Amniotic epithelial cell (primary cell): ENCODE results near the gene DMD.
"Not testable (repeated sequence)": the region's sequence is repeated elsewhere in the genome, so short reads cannot be mapped to it uniquely, and the experiment has no call there.

Experiments
- DNase-seq: peaks from one replicate; pipeline ENCODE4 v3.0.0-alpha.2; 2010; ENCODE audit warnings: low read depth

The DMD gene

DNA sequence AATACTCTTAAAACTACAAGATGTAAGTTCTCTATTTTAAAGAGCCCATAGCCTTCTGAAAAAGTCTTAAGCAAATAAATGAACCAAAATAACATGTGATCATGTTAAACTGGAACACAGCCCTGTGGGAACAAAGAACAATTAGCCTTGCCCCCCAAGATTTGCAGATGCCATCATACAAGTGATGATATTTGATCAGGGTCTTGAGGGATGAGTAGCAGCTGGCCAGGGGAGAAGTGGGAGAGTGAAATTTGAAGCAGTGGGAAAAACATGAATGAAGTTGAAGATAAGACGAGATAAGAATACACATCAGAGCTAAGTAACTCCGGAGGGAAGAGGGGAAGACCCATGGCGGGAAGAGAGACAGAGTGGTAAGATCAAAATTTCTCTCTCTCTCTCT lies 1689.4 kb downstream of the DMD start:
- peak; percentile 28 for DNase-seq

DNA sequence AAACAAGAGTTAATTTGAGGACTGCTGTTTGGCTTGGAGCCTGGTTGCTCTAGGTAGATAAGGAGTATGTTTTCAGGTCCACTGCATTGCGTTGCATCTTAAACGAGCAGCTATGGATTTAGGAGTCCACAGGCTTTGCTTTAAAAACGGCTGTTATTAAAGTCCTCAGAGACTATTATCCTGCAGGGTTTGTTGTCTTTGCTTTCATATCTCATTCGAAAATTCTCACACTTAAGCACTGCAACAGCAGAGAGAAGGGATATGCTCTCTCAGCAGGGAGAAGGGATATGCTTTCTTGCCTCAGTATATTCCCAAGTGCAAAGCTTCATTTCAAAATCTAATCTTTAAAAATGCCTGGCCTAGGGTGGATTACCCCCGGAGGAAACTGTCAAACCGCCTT lies 1694.8 kb downstream of the DMD start:
- DNase-seq: no peak

DNA sequence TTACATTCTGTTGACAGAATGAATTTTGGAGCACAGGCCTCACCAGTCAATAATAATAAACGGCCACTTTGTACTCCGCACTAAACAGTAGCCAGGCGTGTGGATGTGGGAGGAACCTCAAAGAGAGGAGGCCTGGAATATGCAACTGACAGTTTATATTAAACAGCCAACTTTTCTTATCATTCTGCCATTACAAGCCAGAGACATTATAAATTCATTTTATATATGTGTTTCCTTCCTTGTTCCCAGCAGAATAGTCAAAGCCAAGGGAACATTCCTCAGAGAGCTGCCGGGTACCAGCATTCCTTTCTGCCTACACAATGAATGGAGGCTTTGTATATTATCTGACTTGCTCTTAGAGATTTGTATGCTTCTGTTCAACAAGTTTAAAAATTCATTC lies 1703.0 kb downstream of the DMD start:
- peak; percentile 93 for DNase-seq

DNA sequence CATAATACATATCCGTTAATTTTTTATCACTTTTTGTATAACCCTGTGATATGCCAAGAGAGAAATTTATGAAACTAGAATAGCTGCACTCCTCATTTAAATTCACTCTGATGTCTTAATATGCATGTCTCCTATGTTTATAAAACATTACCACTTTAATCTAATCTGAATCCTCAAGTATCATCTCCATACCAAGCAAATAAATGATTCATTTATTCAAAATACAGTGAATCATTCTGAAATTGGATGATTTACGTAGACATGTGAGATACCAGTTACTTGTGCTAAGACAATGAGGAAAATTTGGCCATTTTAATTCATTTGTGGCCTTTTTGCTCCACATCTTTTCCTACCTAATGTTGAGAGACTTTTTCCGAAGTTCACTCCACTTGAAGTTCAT lies 1704.4 kb downstream of the DMD start:
- peak; percentile 74 for DNase-seq

DNA sequence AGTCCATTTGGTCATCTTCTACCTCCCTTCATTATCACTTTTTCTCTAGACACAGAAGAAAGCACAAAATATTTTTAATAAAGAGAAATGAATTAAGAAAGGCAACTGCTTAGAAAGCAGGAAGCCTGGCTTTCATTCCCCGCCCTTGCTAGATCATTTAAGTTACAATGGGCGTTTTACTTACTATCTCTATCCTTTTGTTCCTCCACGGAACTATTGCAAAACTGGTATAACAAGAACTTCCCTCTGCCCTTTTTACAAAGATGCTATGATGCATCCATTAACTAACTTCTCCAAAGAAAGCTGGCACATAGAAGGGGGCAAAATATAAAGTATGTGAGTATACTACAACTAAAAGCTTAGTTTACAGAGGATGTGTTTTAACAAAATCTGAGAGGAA lies 1705.0 kb downstream of the DMD start:
- DNase-seq: peak; percentile 43

DNA sequence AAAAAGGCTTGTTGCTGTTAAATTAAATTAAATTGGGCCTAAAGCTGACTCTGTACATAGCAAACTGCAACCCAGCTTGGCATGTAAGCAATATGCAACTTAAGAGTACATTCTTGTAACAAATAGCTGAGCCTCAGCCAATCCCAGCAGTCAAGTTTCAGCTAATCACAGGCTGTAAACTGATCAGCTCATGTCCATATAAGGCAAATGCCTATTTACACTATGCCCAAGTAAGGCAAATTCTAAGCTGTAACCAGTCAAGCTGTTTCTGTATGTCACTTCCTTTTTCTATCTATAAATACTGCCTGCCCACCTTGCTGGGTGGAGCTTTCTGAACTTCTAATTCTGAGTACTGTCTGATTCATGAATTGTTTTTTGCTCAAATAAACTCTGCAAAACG lies 1710.4 kb downstream of the DMD start:
- peak; percentile 71 for DNase-seq

DNA sequence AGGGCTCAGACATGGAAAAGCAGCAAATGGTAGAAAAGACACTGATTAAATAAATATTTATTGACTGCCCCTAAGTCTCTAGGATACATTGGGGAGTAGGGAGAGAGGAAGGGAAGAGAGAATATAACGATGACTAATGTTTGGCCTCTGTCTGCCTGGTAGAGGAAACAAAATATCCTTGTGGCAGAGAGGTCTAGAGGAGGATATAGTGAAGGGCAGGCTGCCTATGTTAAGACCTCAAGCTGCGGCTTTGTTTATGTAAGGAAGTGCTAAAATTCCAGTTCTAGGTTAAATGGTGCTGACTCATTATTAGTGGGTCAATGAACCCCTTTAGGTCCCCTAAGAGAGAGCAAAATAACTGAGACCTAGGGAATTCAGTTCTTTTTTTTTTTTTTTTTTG lies 1712.2 kb downstream of the DMD start:
- peak; percentile 74 for DNase-seq

DNA sequence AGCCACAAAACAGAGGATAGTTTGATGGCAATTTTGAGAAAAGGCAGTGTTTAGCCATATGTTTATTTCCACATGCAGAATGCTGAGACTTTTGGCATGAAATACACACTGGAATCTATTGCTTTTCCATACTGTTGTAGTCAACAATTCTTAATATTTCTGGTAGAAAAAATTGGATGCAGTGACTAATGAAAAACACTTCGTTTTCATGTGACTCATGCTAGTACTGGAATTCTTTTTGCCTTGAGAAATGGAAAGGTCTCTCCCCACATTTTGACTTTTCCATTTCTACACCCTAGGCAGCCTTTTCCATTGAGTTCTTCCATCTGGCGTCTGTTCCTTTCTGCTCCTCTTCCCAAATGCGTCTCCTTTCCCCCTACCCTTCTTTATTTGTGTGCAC lies 1714.3 kb downstream of the DMD start:
- DNase-seq: peak; percentile 43

DNA sequence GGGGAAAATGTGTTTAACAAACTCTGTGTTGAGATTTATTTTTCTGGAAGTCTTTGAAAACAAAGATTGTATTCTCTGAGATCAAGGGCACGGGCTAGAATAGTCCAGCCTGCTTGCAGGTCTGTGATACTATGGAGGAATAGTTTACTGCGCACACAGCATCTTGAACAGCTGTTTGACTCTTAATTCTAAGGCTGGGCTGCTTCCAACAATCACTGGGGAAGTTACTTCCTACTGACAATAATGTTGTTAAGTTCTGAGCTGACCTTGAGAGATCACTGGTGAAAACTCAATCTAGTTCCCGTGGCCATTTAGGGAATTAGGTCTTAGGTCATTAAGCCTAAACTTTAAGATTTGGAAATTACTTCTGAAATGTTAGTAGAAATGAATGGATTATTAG lies 1723.4 kb downstream of the DMD start:
- no peak for DNase-seq

DNA sequence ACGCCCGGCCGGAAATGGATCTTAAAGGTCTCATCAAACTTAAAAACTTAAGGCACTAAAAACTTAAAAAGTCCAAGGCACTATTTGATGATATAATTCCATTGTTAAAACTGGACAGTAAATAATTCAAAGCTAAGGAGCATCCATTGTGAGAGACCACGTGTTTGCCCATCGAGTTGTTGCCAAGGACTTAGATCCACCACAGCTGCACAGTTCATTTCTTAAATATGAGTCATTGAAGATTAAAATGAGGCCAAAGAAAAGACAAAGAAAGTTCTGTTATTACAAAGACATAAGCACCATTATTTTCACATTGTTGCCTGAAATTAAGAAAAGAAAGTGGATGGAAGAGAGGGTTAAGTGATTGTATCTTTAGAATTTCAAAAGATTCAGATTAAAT lies 1728.0 kb downstream of the DMD start:
- DNase-seq: peak; percentile 82

DNA sequence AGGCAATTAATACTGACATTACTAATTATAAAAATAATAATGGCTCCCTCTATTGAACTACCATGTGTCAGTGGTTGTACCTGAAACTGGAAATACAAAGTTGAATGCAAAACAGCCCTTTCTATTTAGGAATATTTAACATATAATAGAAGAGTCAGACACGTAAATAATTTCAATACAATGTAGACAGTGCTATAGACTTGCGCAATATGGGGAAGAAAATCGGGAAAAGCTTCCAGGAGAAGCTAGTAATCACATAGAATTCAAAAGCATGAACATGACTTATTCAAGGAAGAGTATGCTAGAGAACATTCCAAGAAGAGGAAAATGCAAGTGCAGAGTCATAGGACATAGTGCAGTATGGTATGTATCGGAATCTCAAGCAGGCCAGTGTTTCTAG lies 1730.7 kb downstream of the DMD start:
- DNase-seq: no peak

DNA sequence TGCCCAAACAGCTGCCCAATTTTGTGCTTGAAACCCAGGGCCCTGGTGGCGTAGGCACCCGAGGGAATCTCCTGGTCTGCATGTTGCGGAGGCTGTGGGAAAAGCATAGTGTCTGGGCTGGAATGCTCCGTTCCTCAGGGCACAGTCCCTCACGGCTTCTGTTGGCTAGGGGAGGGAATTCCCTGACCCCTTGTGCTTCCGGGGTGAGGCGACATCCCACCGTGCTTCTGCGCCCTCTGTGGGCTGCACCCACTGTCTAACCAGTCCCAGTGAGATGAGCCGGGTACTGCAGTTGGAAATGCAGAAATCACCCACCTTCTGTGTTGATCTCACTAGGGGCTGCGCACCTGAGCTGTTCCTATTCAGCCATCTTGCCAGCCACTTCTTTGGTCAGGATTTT lies 1740.1 kb downstream of the DMD start:
- DNase-seq: no peak

DNA sequence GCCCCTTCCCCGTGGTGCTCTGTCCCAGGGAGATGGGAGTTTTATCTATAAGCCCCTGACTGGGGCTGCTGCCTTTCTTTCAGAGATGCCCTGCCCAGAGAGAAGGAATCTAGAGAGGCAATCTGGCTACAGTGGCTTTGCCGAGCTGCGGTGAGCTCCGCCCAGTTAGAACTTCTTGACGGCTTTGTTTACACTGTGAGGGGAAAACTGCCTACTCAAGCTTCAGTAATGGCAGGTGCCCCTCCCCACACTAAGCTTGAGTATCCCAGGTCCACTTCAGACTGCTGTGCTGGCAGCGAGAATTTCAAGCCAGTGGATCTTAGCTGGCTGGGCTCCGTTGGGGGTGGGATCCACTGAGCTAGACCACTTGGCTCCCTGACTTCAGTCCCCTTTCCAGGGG lies 1740.6 kb downstream of the DMD start:
- not testable (repeated sequence) for DNase-seq

DNA sequence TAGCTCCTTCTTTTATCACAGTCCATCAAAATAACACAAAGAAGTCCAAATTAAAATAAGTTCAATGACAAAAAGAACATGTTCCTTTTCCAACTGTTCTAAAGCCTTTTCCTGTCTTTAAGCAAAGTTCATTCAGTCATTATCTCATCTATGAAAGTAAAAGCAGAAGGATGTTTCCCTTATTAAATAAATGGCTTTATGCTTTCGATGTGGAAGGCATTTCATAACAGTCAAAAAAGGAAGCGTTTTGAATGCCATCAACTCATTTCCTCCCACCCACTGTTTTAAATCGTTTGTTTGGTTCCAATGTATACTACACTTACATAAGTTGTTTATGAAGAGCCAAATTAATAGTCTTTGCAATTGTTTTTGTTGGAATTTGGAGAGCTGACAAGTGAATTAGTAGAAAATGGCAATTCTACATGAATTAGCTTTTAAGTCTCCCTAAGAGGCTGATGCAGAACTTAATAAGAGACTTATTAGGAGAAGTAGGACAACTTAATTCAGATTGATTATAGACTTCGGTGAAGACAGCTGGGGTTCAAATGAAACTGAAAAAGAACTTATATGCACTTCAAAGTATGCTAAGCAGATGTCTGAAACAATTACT lies 1746.9 kb downstream of the DMD start:
- no peak for DNase-seq

DNA sequence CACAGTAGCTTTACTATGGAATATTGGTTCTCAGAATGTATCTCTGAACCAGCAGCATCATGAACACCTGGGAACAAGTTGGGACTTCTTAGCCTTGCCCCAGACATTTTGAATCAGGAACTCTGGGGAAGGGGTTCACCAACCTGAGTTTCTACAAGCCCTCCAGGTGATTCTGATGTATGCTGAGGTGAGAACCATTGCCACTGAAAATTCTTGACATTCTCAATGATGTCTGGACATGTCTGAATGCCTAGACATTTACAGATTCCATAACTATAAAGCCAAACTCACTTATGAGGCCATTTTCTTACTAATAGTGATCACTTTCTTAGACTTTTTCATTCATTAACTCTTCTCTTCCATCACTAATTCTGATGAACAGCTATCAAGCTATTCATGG lies 1750.1 kb downstream of the DMD start:
- no peak for DNase-seq

DNA sequence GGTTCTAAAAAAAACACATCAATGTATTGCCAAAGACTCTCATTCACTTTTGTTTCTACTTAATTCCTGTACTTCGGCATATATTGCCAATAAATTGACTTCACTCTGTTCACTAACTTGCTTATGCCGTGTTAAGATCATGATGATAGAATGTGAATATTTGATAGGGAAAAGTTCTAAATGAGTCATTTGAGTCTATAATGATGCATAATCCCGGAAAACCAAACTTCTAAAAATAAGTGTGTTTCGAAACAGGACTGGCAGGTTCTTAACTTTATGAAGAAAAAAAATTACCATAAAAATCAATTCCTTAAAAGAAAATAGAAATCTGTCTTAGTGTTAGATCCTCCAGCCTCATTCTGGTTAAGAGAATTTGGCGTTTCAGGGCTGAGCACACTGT lies 1752.0 kb downstream of the DMD start:
- DNase-seq: peak; percentile 17

DNA sequence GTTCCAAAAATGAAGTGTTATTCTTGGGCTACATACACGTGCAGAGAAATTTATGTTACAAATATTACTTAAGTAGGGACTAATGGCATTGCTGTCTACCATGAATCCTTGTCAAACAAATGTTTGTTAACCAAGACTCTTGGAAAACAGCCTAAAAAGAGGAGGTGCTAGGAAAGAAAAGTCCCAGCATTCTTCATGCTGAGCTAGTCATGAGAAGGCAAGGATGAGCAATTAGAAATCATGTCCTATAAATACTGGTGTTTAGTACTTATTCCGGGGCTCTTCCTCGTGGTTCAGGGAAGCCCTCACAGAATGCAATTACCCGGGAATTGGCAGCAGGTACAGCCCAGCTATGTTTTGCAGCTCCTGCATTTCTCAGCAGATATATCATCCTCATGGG lies 1761.4 kb downstream of the DMD start:
- DNase-seq: peak; percentile 72

DNA sequence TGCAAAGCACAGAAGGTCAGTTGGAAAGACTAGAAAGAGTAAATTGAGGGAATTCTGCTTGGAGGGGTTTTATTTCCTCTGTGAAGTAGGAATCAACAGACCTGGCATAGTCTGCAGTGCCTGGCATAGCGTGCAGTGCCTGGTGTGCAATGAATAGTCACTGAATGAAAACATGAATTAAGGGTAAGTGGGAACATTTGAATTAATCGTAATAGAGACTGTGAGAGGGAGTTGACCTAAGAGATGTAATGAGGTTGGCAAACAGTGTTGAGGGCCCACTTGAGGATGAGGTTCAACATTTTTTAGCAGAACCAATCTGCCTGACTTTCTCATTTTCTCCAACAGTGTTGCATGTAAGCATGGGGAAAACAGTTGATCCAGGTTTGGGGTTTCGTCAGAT lies 1762.3 kb downstream of the DMD start:
- DNase-seq: no peak

DNA sequence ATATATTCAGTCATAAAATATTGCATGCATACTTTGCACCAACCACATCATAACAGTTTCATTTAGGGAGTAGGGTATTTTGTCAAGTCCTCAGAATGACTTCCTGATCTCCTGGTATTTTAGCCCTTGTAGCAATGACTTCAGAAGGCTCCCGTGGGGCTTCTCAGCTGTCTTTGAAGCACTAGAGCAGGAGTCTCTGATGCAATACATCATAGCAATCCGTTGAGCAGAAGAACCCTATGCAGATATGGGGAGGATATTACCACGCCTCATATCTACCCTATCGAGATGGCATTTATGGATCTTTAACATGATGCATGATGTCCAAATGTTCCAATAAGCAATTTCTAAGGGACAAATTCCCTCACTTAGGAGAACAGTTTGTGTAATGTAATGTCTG lies 1765.8 kb downstream of the DMD start:
- no peak for DNase-seq

DNA sequence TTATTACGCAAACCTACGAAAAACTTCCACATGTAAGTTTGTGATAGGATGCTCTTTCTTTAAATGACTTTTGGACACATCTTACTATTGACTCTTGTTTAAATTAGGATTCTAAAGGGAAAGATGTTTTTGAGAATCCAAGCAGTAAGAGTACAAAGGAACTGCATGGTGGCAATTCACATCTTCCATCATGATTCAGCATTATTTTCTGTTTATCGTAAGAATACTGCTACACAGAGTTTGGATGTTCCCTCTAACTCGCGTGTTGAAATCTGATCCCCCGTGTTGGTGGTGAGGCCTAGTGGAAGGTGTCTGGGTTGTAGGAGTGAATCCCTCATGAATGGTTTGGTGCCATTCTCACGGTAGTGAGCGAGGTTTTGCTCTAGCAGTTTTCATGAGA lies 1767.7 kb downstream of the DMD start:
- no peak for DNase-seq

DNA sequence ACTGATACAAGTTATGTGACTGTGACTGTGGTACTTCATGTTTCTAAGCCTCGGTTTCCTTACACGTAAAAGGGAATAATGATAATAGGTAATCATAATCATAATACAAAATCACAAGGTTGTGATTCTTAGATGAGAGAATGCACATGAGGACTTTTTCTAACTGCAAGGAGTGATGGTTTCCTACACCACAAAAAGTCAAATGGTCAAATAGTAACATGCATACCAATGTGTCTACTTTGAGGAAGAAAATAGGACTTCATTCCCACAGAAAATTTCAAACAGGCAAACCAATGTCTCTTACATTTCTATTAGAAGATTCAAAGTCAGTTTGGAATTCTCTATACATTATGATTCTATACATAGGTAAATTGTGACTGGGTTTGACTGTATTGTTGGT lies 1770.8 kb downstream of the DMD start:
- no peak for DNase-seq

DNA sequence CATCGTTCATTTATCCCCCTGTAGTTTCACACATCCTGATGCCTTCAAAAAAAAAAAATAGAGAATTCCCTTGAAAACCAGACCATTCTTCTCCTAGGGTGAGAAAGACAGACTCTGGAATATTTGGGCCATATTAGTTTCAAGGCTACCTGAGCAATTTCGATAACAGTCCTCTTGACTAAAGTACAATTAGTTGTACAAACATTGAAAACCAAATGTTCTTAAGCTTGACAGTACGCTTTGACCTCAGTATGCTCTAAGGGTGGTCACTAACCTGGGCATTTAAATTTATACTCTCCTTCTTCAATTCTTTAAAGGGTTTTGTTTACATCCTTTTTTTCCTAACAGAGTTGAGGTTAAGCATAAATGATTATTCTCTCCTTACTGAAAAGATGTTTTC lies 1774.9 kb downstream of the DMD start:
- DNase-seq: no peak

DNA sequence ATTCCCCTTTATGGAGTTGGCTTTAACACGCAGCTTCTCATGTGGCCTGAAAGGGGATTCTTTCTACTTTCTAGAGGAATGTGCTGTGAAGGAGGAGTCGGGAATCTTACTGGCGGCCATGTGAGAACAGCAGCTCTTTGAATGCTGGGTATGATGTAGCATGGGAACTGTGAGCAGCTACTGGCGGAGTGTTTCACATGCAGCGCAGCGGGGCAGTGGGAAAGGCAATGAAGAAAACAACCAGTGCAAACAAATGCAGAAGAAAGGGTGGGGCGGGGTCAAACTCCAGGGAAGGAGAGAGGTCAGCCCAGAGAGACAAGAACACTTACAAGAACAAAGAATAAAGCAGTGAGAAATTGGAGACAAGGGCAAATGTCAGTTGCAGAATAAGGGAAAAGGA lies 1775.8 kb downstream of the DMD start:
- peak; percentile 71 for DNase-seq

DNA sequence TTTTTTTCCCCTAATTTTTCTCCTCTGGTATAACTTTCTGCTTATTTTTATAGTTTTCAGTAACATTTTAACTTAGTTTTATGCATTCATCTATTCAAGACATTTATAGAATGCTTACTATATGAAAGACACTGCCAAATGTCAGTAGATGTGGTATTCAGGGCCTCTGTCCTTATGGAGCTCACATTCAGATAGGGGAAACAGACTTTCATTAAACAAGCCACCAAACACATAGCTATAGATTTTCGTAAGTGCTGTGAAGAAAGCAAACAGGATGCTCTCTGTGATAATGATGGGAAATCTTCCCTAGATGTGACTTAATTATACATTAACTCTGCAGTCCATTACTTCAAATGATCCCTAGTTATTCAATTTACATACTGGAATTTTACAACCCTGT lies 1777.5 kb downstream of the DMD start:
- no peak for DNase-seq

DNA sequence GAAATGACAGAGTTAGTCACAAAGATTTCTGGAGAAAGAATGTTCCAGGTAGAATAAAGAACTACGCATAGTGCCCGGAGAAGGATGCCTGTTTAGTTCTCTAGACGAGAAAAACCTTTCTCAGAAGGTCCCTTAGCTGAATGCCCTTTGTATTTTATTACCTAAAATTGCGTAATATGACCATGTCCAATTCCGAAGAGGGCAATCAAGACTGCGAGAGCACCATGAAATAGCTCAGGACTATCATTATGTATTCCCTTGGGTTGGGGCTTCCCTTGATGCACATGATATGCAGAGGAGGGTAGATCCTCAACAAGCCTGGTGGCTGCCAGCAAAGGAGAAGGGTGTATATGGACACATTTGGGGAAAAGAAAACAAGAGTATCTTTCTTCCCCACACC lies 1781.4 kb downstream of the DMD start:
- no peak for DNase-seq
